ENCODE data around the gene DSE. TPM values are rescaled to one million over a fixed set of nuclear protein-coding genes. Genes with fewer than 3 reads are reported as not detected.

The DSE gene
- polyA plus RNA-seq, 3 donors: 14.6 to 36.5 (median 28.4) TPM

GRCh38 chr6:116355796-116356195 lies 15.0 kb upstream of the DSE start:
- Histone ChIP-seq H3K27ac (ENCODE audit: low read depth in 1 of 2, low read length in 2 of 2) (no peak overlapping the region), H4K20me1 (ENCODE audit: insufficient read depth, low read length) (no peaks in the 10 kb centered on the region), H3K36me3 (replicated peaks in 1 of 2; ENCODE audit: control insufficient read depth in 1 of 2, insufficient read depth in 2 of 2, low read length in 2 of 2) (no peaks in the 10 kb centered on the region), H3K9me3 (replicated peaks in 1 of 2; ENCODE audit: control insufficient read depth in 1 of 2, insufficient read depth in 1 of 2, low read length in 2 of 2) (no peaks in the 10 kb centered on the region), H3K4me2 (replicated peaks; ENCODE audit: extremely low read depth, low read length, poor library complexity, severe bottlenecking) (no peak overlapping the region), H3K9ac (ENCODE audit: insufficient read depth, low read length, poor library complexity, severe bottlenecking) (no peak overlapping the region), H3K79me2 (ENCODE audit: insufficient read depth, low read length) (no peaks in the 10 kb centered on the region), H2AFZ (ENCODE audit: insufficient read depth, low read depth, low read length, poor library complexity, severe bottlenecking) (no peak overlapping the region), H3K4me1 (ENCODE audit: control insufficient read depth in 1 of 2, insufficient read depth in 2 of 2, low read length in 2 of 2) (peaks cover 10 to 27% of the 10 kb centered on the region in 2 donors), H3K27me3 (ENCODE audit: control insufficient read depth in 2 of 2, insufficient read depth in 2 of 2, low read length in 2 of 2) (no peaks in the 10 kb centered on the region), H3K4me3 (replicated peaks in 1 of 3; ENCODE audit: low read depth in 2 of 3, low read length in 3 of 3) (no peak overlapping the region)
- intact Hi-C loops (cut with micrococcal nuclease): no loop called here
- H3K27me3 Mint-ChIP-seq (ENCODE audit: low read depth in 3 of 3): no peaks in the 10 kb centered on the region
- H3K27ac Mint-ChIP-seq: no peak overlapping the region
- peaks cover 19% of the 10 kb centered on the region for H3K4me1 Mint-ChIP-seq
- H3K9me3 Mint-ChIP-seq: peaks cover 0 to 4% (median 3%) of the 10 kb centered on the region in 7 donors
- no peaks in the 10 kb centered on the region for H3K36me3 Mint-ChIP-seq
- DNase-seq: no peak
- no peak overlapping the region for H3K4me3 Mint-ChIP-seq
- WGBS (ENCODE audit: insufficient coverage): 92% methylated on average over 2 of the region's 3 CpGs
- TF ChIP-seq, protein P1, sequence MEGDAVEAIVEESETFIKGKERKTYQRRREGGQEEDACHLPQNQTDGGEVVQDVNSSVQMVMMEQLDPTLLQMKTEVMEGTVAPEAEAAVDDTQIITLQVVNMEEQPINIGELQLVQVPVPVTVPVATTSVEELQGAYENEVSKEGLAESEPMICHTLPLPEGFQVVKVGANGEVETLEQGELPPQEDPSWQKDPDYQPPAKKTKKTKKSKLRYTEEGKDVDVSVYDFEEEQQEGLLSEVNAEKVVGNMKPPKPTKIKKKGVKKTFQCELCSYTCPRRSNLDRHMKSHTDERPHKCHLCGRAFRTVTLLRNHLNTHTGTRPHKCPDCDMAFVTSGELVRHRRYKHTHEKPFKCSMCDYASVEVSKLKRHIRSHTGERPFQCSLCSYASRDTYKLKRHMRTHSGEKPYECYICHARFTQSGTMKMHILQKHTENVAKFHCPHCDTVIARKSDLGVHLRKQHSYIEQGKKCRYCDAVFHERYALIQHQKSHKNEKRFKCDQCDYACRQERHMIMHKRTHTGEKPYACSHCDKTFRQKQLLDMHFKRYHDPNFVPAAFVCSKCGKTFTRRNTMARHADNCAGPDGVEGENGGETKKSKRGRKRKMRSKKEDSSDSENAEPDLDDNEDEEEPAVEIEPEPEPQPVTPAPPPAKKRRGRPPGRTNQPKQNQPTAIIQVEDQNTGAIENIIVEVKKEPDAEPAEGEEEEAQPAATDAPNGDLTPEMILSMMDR (IDR thresholded peaks at IDR 0.05): no peak

- Histone ChIP-seq H3K27ac (ENCODE audit: low read depth in 1 of 2, low read length in 2 of 2) (no peak overlapping the region), H3K79me2 (ENCODE audit: insufficient read depth, low read length) (no peaks in the 10 kb centered on the region), H2AFZ (ENCODE audit: insufficient read depth, low read depth, low read length, poor library complexity, severe bottlenecking) (no peak overlapping the region), H3K36me3 (replicated peaks in 1 of 2; ENCODE audit: control insufficient read depth in 1 of 2, insufficient read depth in 2 of 2, low read length in 2 of 2) (no peaks in the 10 kb centered on the region), H3K27me3 (ENCODE audit: control insufficient read depth in 2 of 2, insufficient read depth in 2 of 2, low read length in 2 of 2) (no peaks in the 10 kb centered on the region), H3K4me1 (ENCODE audit: control insufficient read depth in 1 of 2, insufficient read depth in 2 of 2, low read length in 2 of 2) (peaks cover 18 to 39% of the 10 kb centered on the region in 2 donors), H3K9ac (ENCODE audit: insufficient read depth, low read length, poor library complexity, severe bottlenecking) (no peak overlapping the region), H4K20me1 (ENCODE audit: insufficient read depth, low read length) (no peaks in the 10 kb centered on the region), H3K9me3 (replicated peaks in 1 of 2; ENCODE audit: control insufficient read depth in 1 of 2, insufficient read depth in 1 of 2, low read length in 2 of 2) (no peaks in the 10 kb centered on the region), H3K4me3 (replicated peaks in 1 of 3; ENCODE audit: low read depth in 2 of 3, low read length in 3 of 3) (no peak overlapping the region), H3K4me2 (replicated peaks; ENCODE audit: extremely low read depth, low read length, poor library complexity, severe bottlenecking) (no peak overlapping the region)
- TF ChIP-seq, protein P1 (IDR thresholded peaks at IDR 0.05): no peak
- no peak overlapping the region for H3K27ac Mint-ChIP-seq
- peaks cover 0 to 4% (median 3%) of the 10 kb centered on the region in 7 donors for H3K9me3 Mint-ChIP-seq
- H3K27me3 Mint-ChIP-seq (ENCODE audit: low read depth in 3 of 3): no peaks in the 10 kb centered on the region
- intact Hi-C loops (cut with micrococcal nuclease): no loop called here
- H3K4me1 Mint-ChIP-seq: peaks cover 25% of the 10 kb centered on the region
- DNase-seq: peak in 1 of 3 donors; percentile 34
- no peaks in the 10 kb centered on the region for H3K36me3 Mint-ChIP-seq
- no peak overlapping the region for H3K4me3 Mint-ChIP-seq
- WGBS (ENCODE audit: insufficient coverage): no CpG with 5 or more reads among the region's 1 CpG
Observed at GRCh38 chr6:116359131-116359530, 11.6 kb upstream of the DSE start.
